ENCODE data around the gene LMF1.

The LMF1 gene

GRCh38 chr16:924063-924462, 46.7 kb downstream of the LMF1 start:
- no peak for DNase-seq

GRCh38 chr16:923184-923583, 47.6 kb downstream of the LMF1 start:
- DNase-seq: no peak

- no peak for DNase-seq
Observed at GRCh38 chr16:922051-922450, 48.7 kb downstream of the LMF1 start.

- no peak for DNase-seq
Observed at GRCh38 chr16:921321-921905, 49.4 kb downstream of the LMF1 start.

- no peak for DNase-seq
Observed at GRCh38 chr16:920717-921116, 50.1 kb downstream of the LMF1 start.

GRCh38 chr16:920051-920681, 50.6 kb downstream of the LMF1 start:
- DNase-seq: no peak

GRCh38 chr16:919658-920050, 51.1 kb downstream of the LMF1 start:
- no peak for DNase-seq

GRCh38 chr16:918741-919657, 51.8 kb downstream of the LMF1 start:
- DNase-seq: no peak

- no peak for DNase-seq
Observed at GRCh38 chr16:918068-918467, 52.7 kb downstream of the LMF1 start.

- DNase-seq: no peak
Observed at GRCh38 chr16:917591-918061, 53.2 kb downstream of the LMF1 start.

GRCh38 chr16:916035-916799, 54.6 kb downstream of the LMF1 start:
- no peak for DNase-seq

- no peak for DNase-seq
Observed at GRCh38 chr16:915546-915945, 55.2 kb downstream of the LMF1 start.

GRCh38 chr16:914440-914839, 56.3 kb downstream of the LMF1 start:
- no peak for DNase-seq

- DNase-seq: no peak
Observed at GRCh38 chr16:913817-914439, 56.9 kb downstream of the LMF1 start.

GRCh38 chr16:912684-913613, 57.8 kb downstream of the LMF1 start:
- no peak for DNase-seq

GRCh38 chr16:912322-912683, 58.5 kb downstream of the LMF1 start:
- DNase-seq: no peak

- DNase-seq: no peak
Observed at GRCh38 chr16:911604-912321, 59.0 kb downstream of the LMF1 start.

GRCh38 chr16:911101-911500, 59.7 kb downstream of the LMF1 start:
- DNase-seq: no peak

- DNase-seq: no peak
Observed at GRCh38 chr16:910181-910580, 60.6 kb downstream of the LMF1 start.

GRCh38 chr16:909281-910000, 61.3 kb downstream of the LMF1 start:
- DNase-seq: no peak
